Measurements from ENCODE around the gene ZNF454.

Gene ZNF454

GRCh38 chr5:178993955-178994579 lies 53.1 kb downstream of the ZNF454 start:
- no peak for DNase-seq

- no peak for DNase-seq
These were observed 53.8 kb downstream of the ZNF454 start, which contains the start of gene GRM6 for GRCh38 chr5:178994580-178995340. GRM6 (minus strand) TSS chr5:178995320; CDS start chr5:178994944, 376 bp downstream.

GRCh38 chr5:178995341-178995690 lies 54.3 kb downstream of the ZNF454 start:
- DNase-seq: no peak

- no peak for DNase-seq
These were observed 55.2 kb downstream of the ZNF454 start for GRCh38 chr5:178996156-178996555.

- no peak for DNase-seq
These were observed 56.2 kb downstream of the ZNF454 start for GRCh38 chr5:178997191-178997590.

GRCh38 chr5:178998441-178998840 lies 57.4 kb downstream of the ZNF454 start:
- no peak for DNase-seq

- DNase-seq: no peak
These were observed 65.6 kb downstream of the ZNF454 start for GRCh38 chr5:179006564-179006963.

- DNase-seq: no peak
These were observed 67.7 kb downstream of the ZNF454 start for GRCh38 chr5:179008667-179009066.

Data from NCI-H2107 (cell line).